Endothelial cell of umbilical vein (primary cell): ENCODE data around the gene ZSCAN20. TPM values are rescaled to one million over a fixed set of nuclear protein-coding genes. Genes with fewer than 3 reads are reported as not detected.

ENCODE experiments used
- BruUV-seq: library from RNA; stranded (reverse); fragments of 400-500 nt; replicated peaks from 2 replicates; lab custom pipeline; 2021; lab: Mats Ljungman, UMichigan
- CTCF ChIA-PET: fragments of 300-600, 350-600 bp; sonication (Branson Sonifier 250); formaldehyde crosslinking; loops from one replicate; lab custom pipeline; 2021; ENCODE audit warnings: antibody characterized with exemption, inconsistent platforms; lab: Charles Lee
- POLR2A ChIA-PET: fragments of 300-600, 350-600 bp; sonication (Branson Sonifier 250); formaldehyde crosslinking; loops from one replicate; lab custom pipeline; 2021; ENCODE audit warnings: antibody characterized with exemption, inconsistent platforms; lab: Charles Lee
- DNase-seq: peaks from one replicate; pipeline ENCODE4 v3.0.0-alpha.2; 2011; ENCODE audit warnings: low read depth, low spot score
- FAIRE-seq: peaks from 2 replicates; lab custom pipeline; 2011; peaks lifted over from hg19 to GRCh38; lab: Jason Lieb, UNC
- H2AFZ ChIP-seq: 2 replicates; pipeline ENCODE4 v1.6.0; 2012; ENCODE audit warnings: low read depth, low read length, control low read depth, inconsistent platforms
- H3K27ac ChIP-seq: 2 replicates; pipeline ENCODE4 v1.5.1; 2011; ENCODE audit warnings: low read depth, mild to moderate bottlenecking, control low read depth, low read length, moderate library complexity; ENCODE audit not compliant: insufficient read depth
- H3K27me3 ChIP-seq, 2 experiments: 2 replicates each; pipeline versions ENCODE4 v1.6.0 to v1.6.1; 2011; ENCODE audit warnings: low read length in 2 of 2, mixed read lengths in 1 of 2; ENCODE audit not compliant: control insufficient read depth in 2 of 2, insufficient read depth in 2 of 2
- H3K36me3 ChIP-seq, 2 experiments: 2 replicates in 1 of 2; 3 replicates in 1 of 2; pipeline ENCODE4 v1.5.1; 2011; ENCODE audit warnings: low read length in 2 of 2, mild to moderate bottlenecking in 1 of 2, moderate library complexity in 1 of 2; ENCODE audit not compliant: control insufficient read depth in 2 of 2, insufficient read depth in 2 of 2; ENCODE audit errors: extremely low read depth in 1 of 2
- H3K4me1 ChIP-seq: 3 replicates; pipeline ENCODE4 v1.5.1; 2011; ENCODE audit warnings: mild to moderate bottlenecking, low read length; ENCODE audit not compliant: control insufficient read depth, insufficient read depth; ENCODE audit errors: extremely low read depth
- H3K4me2 ChIP-seq: 2 replicates; pipeline ENCODE4 v1.6.1; 2011; ENCODE audit warnings: low read length, control low read depth, mixed read lengths; ENCODE audit not compliant: insufficient read depth
- H3K4me3 ChIP-seq, 3 experiments: fragments of 200-600 bp in 1 of 3; sonication (generic), shearing (Covaris generic) in 1 of 3; replicated peaks in 1 of 3; 2 replicates each; pipeline ENCODE4 v1.5.1; 2011 to 2016; ENCODE audit warnings: control low read depth in 3 of 3, low read length in 3 of 3, mild to moderate bottlenecking in 2 of 3, inconsistent platforms in 1 of 3, low read depth in 1 of 3, moderate library complexity in 1 of 3; ENCODE audit not compliant: insufficient read depth in 1 of 3
- H3K79me2 ChIP-seq: 2 replicates; pipeline ENCODE4 v1.6.0; 2012; ENCODE audit warnings: low read length, inconsistent platforms; ENCODE audit not compliant: control insufficient read depth, insufficient read depth
- H3K9ac ChIP-seq: replicated peaks from 2 replicates; pipeline ENCODE3; 2011; ENCODE audit warnings: low read length, control low read depth; ENCODE audit not compliant: insufficient read depth; ENCODE audit errors: extremely low read depth
- H3K9me1 ChIP-seq: replicated peaks from 3 replicates; pipeline ENCODE4 v1.6.0; 2011; ENCODE audit warnings: mild to moderate bottlenecking, low read length; ENCODE audit not compliant: control insufficient read depth, insufficient read depth; ENCODE audit errors: extremely low read depth
- H3K9me3 ChIP-seq: replicated peaks from 2 replicates; pipeline ENCODE4 v1.5.1; 2012; ENCODE audit warnings: low read length, inconsistent platforms; ENCODE audit not compliant: control insufficient read depth, insufficient read depth
- H4K20me1 ChIP-seq: replicated peaks from 2 replicates; pipeline ENCODE3; 2011; ENCODE audit warnings: mild to moderate bottlenecking, low read length; ENCODE audit not compliant: control insufficient read depth, insufficient read depth; ENCODE audit errors: extremely low read depth
- CTCF ChIP-seq, 2 donors: IDR thresholded peaks; 1 replicate in 1 of 2; 2 replicates in 1 of 2; pipeline ENCODE4 v1.5.1; 2011; ENCODE audit warnings: low read length in 2 of 2, mild to moderate bottlenecking in 2 of 2, moderate library complexity in 2 of 2, control low read depth in 1 of 2, inconsistent platforms in 1 of 2, low read depth in 1 of 2; ENCODE audit not compliant: insufficient read depth in 1 of 2; ENCODE audit errors: extremely low read depth in 1 of 2
- EZH2 ChIP-seq: IDR thresholded peaks from 2 replicates; pipeline ENCODE4 v1.6.1; 2012; ENCODE audit warnings: borderline replicate concordance, low read depth, mild to moderate bottlenecking, moderate library complexity, low read length, inconsistent platforms; ENCODE audit not compliant: severe bottlenecking
- FOS ChIP-seq: IDR thresholded peaks from 2 replicates; pipeline ENCODE4 v1.6.1; 2011; ENCODE audit warnings: mild to moderate bottlenecking, low read length, moderate library complexity, borderline replicate concordance; ENCODE audit not compliant: insufficient read depth
- GATA2 ChIP-seq: IDR thresholded peaks from 2 replicates; pipeline ENCODE4 v1.7.0; 2011; ENCODE audit warnings: low read depth, mild to moderate bottlenecking, moderate library complexity, mixed read lengths, low read length; ENCODE audit not compliant: insufficient read length, insufficient read depth
- MYC ChIP-seq: IDR thresholded peaks from one replicate; pipeline ENCODE4 v1.6.1; 2011; ENCODE audit warnings: mild to moderate bottlenecking, low read depth, low read length
- POLR2A ChIP-seq: IDR thresholded peaks from 2 replicates; pipeline ENCODE4 v1.6.1; 2012; ENCODE audit warnings: low read depth, mild to moderate bottlenecking, control low read depth, low read length
- POLR2AphosphoS5 ChIP-seq: IDR thresholded peaks from 2 replicates; pipeline ENCODE4 v1.6.1; 2012; ENCODE audit warnings: low read depth, mild to moderate bottlenecking, control low read depth, low read length, moderate library complexity; ENCODE audit not compliant: insufficient read depth
- dilution Hi-C: fragments of 300-500 bp; cut with MboI; formaldehyde crosslinking; loops from one replicate; pipeline ENCODE4 v1.15.0; 2019; ENCODE audit warnings: low sequenced_read_pairs; ENCODE audit not compliant: extremely low pct_ligation_motif_present
- intact Hi-C: fragments of 100-400 bp; cut with micrococcal nuclease; formaldehyde crosslinking; loops from one replicate; pipeline ENCODE4 v1.10.0; 2022
- polyA plus RNA-seq, 4 experiments: library from polyadenylated mRNA; depleted of rRNA in 3 of 4; stranded (reverse) in 3 of 4; unstranded in 1 of 4; fragments of >200 nt; gene quantifications; 2 replicates each; pipeline versions ENCODE4 v1.2.1 to v1.2.3, GENCODE V29; 2011 to 2012; ENCODE audit warnings: missing spikeins in 1 of 4
- total RNA-seq: library from RNA; stranded (reverse); gene quantifications from 2 replicates; pipeline ENCODE4 v1.2.3, GENCODE V29; 2021

The ZSCAN20 gene
- total and polyA plus RNA-seq, 2 donors (not counting 3 experiments of a cell fraction or from before 2014, with no cell fraction given) = 1.2 to 5.8 TPM

- Histone ChIP-seq H3K27ac (no peak overlapping the region), H3K4me3 (no peak overlapping the region), H2AFZ (no peak overlapping the region), H3K4me1 (peaks cover 13% of the 10 kb centered on the region), H4K20me1 (no peaks in the 10 kb centered on the region), H3K4me2 (no peak overlapping the region), H3K27me3 (no peaks in the 10 kb centered on the region), H3K36me3 (no peaks in the 10 kb centered on the region), H3K79me2 (peaks cover 9% of the 10 kb centered on the region), H3K9me1 (no peaks in the 10 kb centered on the region), H3K9ac (no peak overlapping the region), H3K9me3 (no peaks in the 10 kb centered on the region)
- FAIRE-seq (peak; percentile 57), DNase-seq (no peak)
- intact Hi-C loops = loop anchor here (1.0 kb wide), 7 partner anchors 38 to 374 kb away; partner anchors contain the start of gene PHC2
- POLR2A ChIA-PET = no interaction called here
- TF ChIP-seq POLR2AphosphoS5 (no peak), EZH2 (no peak), FOS (no peak), MYC (no peak), CTCF (IDR thresholded peaks at IDR 0.05; ENCODE audit: extremely low read depth in 1 of 2, insufficient read depth in 1 of 2, low read depth in 1 of 2, low read length in 2 of 2) (no peak), GATA2 (no peak), POLR2A (no peak)
- dilution Hi-C loops = no loop called here
- no TSS peak for BruUV-seq
- CTCF ChIA-PET = interaction anchor here (1.0 to 5.1 kb wide), 10 partner anchors 10 to 373 kb away, joined by 3 to 97 read pairs (median 15); no protein-coding TSS in a partner anchor
Observed at GRCh38 chr1:33469691-33470090, 2.8 kb upstream of the ZSCAN20 start.
